ENCODE results near the gene WDR5B.

- no peak for TF ChIP-seq POLR2A (IDR thresholded peaks at IDR 0.05; ENCODE audit: low read depth, low read length)
- no peak for TF ChIP-seq POLR2AphosphoS5 (IDR thresholded peaks at IDR 0.05; ENCODE audit: low read depth, low read length)
- TF ChIP-seq TAF1 (IDR thresholded peaks at IDR 0.05; ENCODE audit: borderline replicate concordance, low read depth, low read length): no peak
These were observed 25.2 kb downstream of the WDR5B start for GRCh38 chr3:122390665-122391064.
